A673 (cell line): ENCODE data around the gene MSANTD4. TPM values are rescaled to one million over a fixed set of nuclear protein-coding genes. Genes with fewer than 3 reads are reported as not detected.

Experiments
- BruUV-seq: library from RNA; stranded (reverse); fragments of 400-500 nt; replicated peaks from 2 replicates; lab custom pipeline; 2021; lab: Mats Ljungman, UMichigan
- CTCF ChIA-PET: fragments of 300-600 bp; sonication (Branson Sonifier 250); formaldehyde crosslinking; loops from one replicate; lab custom pipeline; 2022; ENCODE audit warnings: antibody characterized with exemption; lab: Charles Lee
- POLR2A ChIA-PET: fragments of 300-600 bp; sonication (Branson Sonifier 250); formaldehyde crosslinking; loops from one replicate; lab custom pipeline; 2022; ENCODE audit warnings: antibody characterized with exemption; ENCODE audit not compliant: low non-redundant PET; lab: Charles Lee
- DNase-seq: peaks from one replicate; pipeline ENCODE4 v3.0.0-alpha.2; 2015; ENCODE audit warnings: low spot score
- H3K27ac ChIP-seq: fragments of 200-600 bp; sonication (generic); 2 replicates; pipeline ENCODE4 v1.5.1; 2016; ENCODE audit warnings: mixed run types, low read depth, mild to moderate bottlenecking, mixed read lengths, antibody characterized with exemption, low read length; ENCODE audit not compliant: poor library complexity, severe bottlenecking
- H3K27me3 ChIP-seq: fragments of 200-600 bp; sonication (generic); replicated peaks from 2 replicates; pipeline ENCODE4 v1.6.1; 2017; ENCODE audit warnings: mixed run types, low read depth, mild to moderate bottlenecking, mixed read lengths, antibody characterized with exemption, low read length; ENCODE audit not compliant: insufficient read depth, poor library complexity
- H3K36me3 ChIP-seq: fragments of 200-600 bp; sonication (generic); 2 replicates; pipeline ENCODE4 v1.6.1; 2016; ENCODE audit warnings: mixed run types, mild to moderate bottlenecking, mixed read lengths, antibody characterized with exemption, low read length; ENCODE audit not compliant: insufficient read depth, poor library complexity, severe bottlenecking
- H3K4me1 ChIP-seq: fragments of 200-600 bp; sonication (generic); 2 replicates; pipeline ENCODE4 v1.6.1; 2017; ENCODE audit warnings: mixed run types, mild to moderate bottlenecking, mixed read lengths, antibody characterized with exemption, low read length; ENCODE audit not compliant: insufficient read depth, poor library complexity, severe bottlenecking
- H3K4me3 ChIP-seq: fragments of 200-600 bp; sonication (generic); 2 replicates; pipeline ENCODE4 v1.5.1; 2016; ENCODE audit warnings: low read depth, mixed run types, mild to moderate bottlenecking, mixed read lengths, low read length; ENCODE audit not compliant: poor library complexity, severe bottlenecking
- H3K9me3 ChIP-seq: fragments of 200-600 bp; sonication (generic); 2 replicates; pipeline ENCODE4 v1.6.1; 2016; ENCODE audit warnings: mixed run types, low read depth, mild to moderate bottlenecking, mixed read lengths, antibody characterized with exemption, low read length; ENCODE audit not compliant: poor library complexity, severe bottlenecking
- EZH2 ChIP-seq: fragments of 200-600 bp; sonication (generic); IDR thresholded peaks from 2 replicates; pipeline ENCODE4 v1.6.1; 2017; ENCODE audit warnings: borderline replicate concordance, low read depth, mild to moderate bottlenecking, mixed read lengths, antibody characterized with exemption, low read length; ENCODE audit not compliant: poor library complexity, severe bottlenecking
- intact Hi-C: fragments of 100-400 bp; cut with micrococcal nuclease; formaldehyde crosslinking; loops from one replicate; pipeline ENCODE4 v1.10.0; 2022; ENCODE audit not compliant: unreplicated experiment
- total RNA-seq: library from RNA; stranded (reverse); gene quantifications from 2 replicates; pipeline ENCODE4 v1.2.3, GENCODE V29; 2021
- TF ChIP-seq, protein P1 (sequence below): fragments of 300-800, 200-600 bp; sonication (generic); conservative IDR thresholded peaks from 2 replicates; pipeline ENCODE4 v1.5.1; 2017; ENCODE audit warnings: low read depth, mild to moderate bottlenecking, antibody characterized with exemption, low read length, moderate library complexity, mixed read lengths

MSANTD4 gene
- total RNA-seq, 1 experiment from 2014 or later, result 27.7 TPM

GRCh38 chr11:106051103-106051502 is 29.1 kb upstream of the MSANTD4 start:
- BruUV-seq, result no TSS peak
- no peaks in the 10 kb centered on the region for H3K36me3 ChIP-seq
- no peak overlapping the region for H3K4me3 ChIP-seq
- TF ChIP-seq, protein P1, sequence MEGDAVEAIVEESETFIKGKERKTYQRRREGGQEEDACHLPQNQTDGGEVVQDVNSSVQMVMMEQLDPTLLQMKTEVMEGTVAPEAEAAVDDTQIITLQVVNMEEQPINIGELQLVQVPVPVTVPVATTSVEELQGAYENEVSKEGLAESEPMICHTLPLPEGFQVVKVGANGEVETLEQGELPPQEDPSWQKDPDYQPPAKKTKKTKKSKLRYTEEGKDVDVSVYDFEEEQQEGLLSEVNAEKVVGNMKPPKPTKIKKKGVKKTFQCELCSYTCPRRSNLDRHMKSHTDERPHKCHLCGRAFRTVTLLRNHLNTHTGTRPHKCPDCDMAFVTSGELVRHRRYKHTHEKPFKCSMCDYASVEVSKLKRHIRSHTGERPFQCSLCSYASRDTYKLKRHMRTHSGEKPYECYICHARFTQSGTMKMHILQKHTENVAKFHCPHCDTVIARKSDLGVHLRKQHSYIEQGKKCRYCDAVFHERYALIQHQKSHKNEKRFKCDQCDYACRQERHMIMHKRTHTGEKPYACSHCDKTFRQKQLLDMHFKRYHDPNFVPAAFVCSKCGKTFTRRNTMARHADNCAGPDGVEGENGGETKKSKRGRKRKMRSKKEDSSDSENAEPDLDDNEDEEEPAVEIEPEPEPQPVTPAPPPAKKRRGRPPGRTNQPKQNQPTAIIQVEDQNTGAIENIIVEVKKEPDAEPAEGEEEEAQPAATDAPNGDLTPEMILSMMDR, result no peak
- TF ChIP-seq EZH2, result no peak
- POLR2A ChIA-PET, result no interaction called here
- H3K9me3 ChIP-seq, result no peaks in the 10 kb centered on the region
- H3K4me1 ChIP-seq, result peaks cover 11% of the 10 kb centered on the region
- H3K27me3 ChIP-seq, result no peaks in the 10 kb centered on the region
- no peak for DNase-seq
- intact Hi-C loops, result no loop called here
- CTCF ChIA-PET, result no interaction called here
- no peak overlapping the region for H3K27ac ChIP-seq

DNA sequence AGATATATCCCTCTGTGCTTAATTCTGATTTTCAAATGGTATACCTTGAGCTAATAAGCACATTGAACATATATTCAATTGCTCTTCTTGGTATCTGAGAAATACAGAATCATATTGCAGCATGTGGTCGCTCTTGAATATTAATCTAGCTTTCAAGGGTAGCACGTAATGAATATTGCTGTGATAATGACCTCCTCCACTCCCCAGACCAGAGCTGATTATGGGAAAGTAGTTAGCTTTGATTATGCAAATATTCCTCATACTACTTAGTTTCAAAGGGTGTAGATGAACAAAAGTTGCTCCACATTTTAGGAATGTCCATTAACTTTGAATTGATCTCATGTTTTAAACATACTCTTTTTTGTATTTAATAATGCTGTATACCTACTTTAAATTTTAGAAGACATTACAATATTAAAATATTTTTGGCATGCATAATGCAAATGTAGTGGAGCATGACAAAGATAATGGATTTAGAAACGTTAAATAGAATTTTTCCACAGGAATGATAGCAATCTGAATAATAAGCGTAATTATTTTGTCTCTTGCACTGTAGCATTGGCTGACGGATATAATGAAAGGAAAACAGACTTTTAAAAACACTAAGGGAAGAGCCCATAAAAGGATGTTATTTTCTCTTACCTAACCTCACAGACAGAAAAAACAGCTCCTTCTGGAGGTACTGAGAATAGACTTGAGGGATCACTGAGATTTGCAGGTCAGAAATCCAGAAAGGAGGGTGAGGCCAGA is 27.9 kb upstream of the MSANTD4 start:
- H3K27ac ChIP-seq, result no peak overlapping the region
- intact Hi-C loops, result no loop called here
- TF ChIP-seq EZH2, result no peak
- TF ChIP-seq, protein P1, result no peak
- no peak for DNase-seq
- no peak overlapping the region for H3K4me3 ChIP-seq
- POLR2A ChIA-PET, result no interaction called here
- peaks cover 11% of the 10 kb centered on the region for H3K4me1 ChIP-seq
- H3K9me3 ChIP-seq, result no peaks in the 10 kb centered on the region
- no peaks in the 10 kb centered on the region for H3K36me3 ChIP-seq
- BruUV-seq, result no TSS peak
- CTCF ChIA-PET, result no interaction called here
- H3K27me3 ChIP-seq, result no peaks in the 10 kb centered on the region

GRCh38 chr11:106047631-106048030 is 25.6 kb upstream of the MSANTD4 start:
- ChIA-PET POLR2A (no interaction called here), CTCF (no interaction called here)
- TF ChIP-seq EZH2, result no peak
- TF ChIP-seq, protein P1, result no peak
- Histone ChIP-seq H3K9me3 (no peaks in the 10 kb centered on the region), H3K4me3 (no peak overlapping the region), H3K27me3 (no peaks in the 10 kb centered on the region), H3K4me1 (peaks cover 11% of the 10 kb centered on the region), H3K36me3 (no peaks in the 10 kb centered on the region), H3K27ac (no peak overlapping the region)
- no TSS peak for BruUV-seq
- intact Hi-C loops, result no loop called here
- no peak for DNase-seq
